ENCODE data around the gene GNG5.
"Not testable (repeated sequence)": the region's sequence is repeated elsewhere in the genome, so short reads cannot be mapped to it uniquely, and the experiment has no call there.

Gene GNG5

GRCh38 chr1:84524590-84524989, 18.2 kb upstream of the GNG5 start:
- TF ChIP-seq CTCF (IDR thresholded peaks at IDR 0.05; ENCODE audit: low read depth, low read length): no peak
- no peak for DNase-seq (ENCODE audit: extremely low read depth, low read depth)

- no peak for DNase-seq (ENCODE audit: extremely low read depth, low read depth)
- no peak for TF ChIP-seq CTCF (IDR thresholded peaks at IDR 0.05; ENCODE audit: low read depth, low read length)
Measured at GRCh38 chr1:84510668-84511067, 4.3 kb upstream of the GNG5 start.

GRCh38 chr1:84510165-84510564, 3.8 kb upstream of the GNG5 start:
- no peak for TF ChIP-seq CTCF (IDR thresholded peaks at IDR 0.05; ENCODE audit: low read depth, low read length)
- DNase-seq (ENCODE audit: extremely low read depth, low read depth): no peak

GRCh38 chr1:84509029-84509428, 2.6 kb upstream of the GNG5 start:
- TF ChIP-seq CTCF (IDR thresholded peaks at IDR 0.05; ENCODE audit: low read depth, low read length): no peak
- no peak for DNase-seq (ENCODE audit: extremely low read depth, low read depth)

DNA sequence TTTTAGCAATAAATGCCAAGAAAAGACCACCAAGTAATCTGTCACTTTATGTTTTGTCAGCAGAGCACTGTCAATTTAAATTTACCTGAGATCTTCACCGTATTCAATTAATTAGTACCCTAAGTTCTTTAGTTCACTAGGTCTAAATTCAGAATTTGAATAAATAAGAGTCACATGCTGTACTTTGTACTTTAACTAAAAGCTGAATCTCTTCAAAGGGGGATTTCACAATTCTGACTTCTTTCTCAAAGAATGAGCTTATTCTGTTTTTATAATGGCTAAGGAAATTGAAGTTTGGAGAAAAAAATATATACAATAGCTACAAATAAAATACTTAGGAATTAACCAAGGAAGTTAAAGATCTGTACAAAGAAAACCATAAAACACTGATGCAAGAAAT, 2.1 kb upstream of the GNG5 start:
- no peak for TF ChIP-seq CTCF (IDR thresholded peaks at IDR 0.05; ENCODE audit: low read depth, low read length)
- no peak for DNase-seq (ENCODE audit: extremely low read depth, low read depth)

DNA sequence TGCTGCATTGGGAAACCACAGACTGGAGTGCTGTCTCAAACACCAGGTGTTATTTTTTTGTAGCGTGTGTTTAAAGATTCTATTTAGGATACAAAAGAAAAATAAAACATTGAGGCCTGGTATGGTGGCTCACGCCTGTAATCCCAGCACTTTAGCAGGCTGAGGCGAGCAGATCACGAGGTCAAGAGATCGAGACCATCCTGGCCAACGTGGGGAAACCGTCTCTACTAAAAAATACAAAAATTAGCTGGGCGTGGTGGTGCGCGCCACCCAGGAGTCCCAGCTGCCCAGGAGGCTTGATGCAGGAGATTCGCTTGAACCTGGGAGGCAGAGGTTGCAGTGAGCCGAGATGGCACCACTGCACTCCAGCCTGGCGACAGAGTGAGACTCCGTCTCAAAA, 1.5 kb upstream of the GNG5 start:
- not testable (repeated sequence) for DNase-seq (ENCODE audit: extremely low read depth, low read depth)

DNA sequence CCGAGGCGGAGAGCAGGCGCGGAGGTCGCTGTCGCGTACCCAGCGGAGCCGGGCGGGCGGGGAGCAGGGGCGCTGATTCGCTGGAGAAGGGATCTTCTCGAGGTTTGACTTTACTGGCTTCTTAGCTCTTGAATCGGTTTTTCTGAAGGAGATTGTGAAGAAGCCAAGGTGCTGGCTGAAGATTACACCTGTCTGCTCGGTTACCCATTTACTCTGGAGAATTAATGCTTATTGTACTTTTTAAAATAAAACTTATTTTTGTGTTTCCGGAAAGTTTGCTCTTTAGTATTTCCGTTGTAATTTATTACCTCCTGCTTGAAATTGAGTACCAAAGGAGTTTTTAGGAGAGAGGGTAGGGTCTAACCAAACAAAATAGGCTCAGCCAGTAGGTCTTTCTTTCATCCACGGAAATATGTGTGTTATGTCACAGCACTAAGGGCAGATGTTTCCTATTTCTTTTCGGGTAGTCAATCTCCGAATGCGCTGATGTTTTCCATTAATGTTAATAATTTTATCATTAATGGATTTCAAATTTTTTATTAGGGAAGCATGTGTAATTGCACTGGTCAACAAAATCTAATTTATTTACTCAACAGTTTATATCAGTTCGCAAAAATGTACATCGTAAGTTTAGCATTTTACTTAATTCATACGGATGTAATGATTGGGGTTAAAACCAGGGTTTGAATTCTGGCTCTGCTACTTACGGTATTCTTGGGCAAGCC, 510 bp upstream of the GNG5 start:
- no peak for TF ChIP-seq CTCF (IDR thresholded peaks at IDR 0.05; ENCODE audit: low read depth, low read length)
- DNase-seq (ENCODE audit: extremely low read depth, low read depth): no peak

- DNase-seq (ENCODE audit: extremely low read depth, low read depth): peak; percentile 28
- no peak for TF ChIP-seq CTCF (IDR thresholded peaks at IDR 0.05; ENCODE audit: low read depth, low read length)
Measured at GRCh38 chr1:84505493-84506001, 834 bp downstream of the GNG5 start.
